NCI-H2107 treated with DMSO at 0.1 percent for 48 hours (cell line): ENCODE results near the gene ASTN2.
A peak's percentile ranks its signal among the peaks of the same experiment; 100 is the strongest.

Experiments used
- DNase-seq: peaks from one replicate; lab custom pipeline; 2025; ENCODE audit not compliant: unreplicated experiment; lab: John Stamatoyannopoulos, UW

ASTN2 gene

DNA sequence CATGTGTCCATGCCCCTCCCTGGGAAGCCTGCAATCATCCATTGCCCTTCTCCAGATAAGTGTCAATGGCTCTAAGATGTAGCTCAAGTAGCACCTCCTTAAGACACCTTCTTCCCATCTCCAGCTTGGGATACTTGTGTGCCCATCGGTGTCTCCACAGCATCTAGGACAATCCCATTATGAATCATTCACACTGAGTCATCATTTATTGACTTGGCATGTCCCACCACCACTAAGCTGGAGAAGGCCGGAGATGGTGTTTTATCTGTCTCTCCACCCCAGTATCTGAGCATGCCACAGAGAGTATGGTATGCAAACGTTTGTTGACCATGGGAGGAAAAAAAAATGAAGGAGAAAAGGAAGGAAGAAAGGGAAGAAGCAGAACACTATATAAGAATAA is 385.5 kb downstream of the ASTN2 start:
- no peak for DNase-seq

DNA sequence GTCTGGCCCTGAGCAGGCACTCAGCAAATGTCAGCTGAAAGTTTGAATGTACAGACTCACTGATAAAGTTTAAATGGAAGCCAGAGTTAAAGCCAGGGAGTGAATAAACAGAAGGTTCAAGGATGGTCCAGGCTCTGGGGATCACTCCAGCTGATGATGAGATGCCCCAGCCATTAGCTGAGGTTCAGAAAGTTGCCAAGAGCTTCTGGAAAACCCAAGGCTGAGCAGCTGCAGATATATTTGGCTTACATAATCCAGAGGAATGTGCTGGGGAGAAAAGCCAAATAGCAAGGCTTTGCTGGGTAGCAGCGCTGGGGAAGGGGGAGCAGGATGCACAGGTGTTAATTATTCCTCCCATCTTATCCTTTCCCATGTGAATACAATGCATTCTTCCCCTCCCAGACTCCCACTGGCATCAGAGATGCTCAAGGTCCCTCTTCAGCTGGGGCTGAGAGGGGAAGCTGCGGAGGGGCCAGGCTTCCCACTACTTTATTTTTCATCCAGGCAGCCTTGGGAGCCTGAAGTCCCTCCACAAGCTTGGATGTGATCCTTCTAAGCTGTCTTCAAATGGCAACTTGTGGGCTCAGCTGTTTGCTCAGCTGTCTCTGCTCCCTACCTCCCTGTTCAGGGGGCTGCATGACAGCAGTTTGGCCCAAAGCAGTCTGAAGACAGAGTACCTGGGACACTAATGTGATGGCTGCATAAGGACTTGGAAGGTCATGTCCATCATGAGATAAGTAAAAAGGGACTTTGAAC is 386.6 kb downstream of the ASTN2 start:
- no peak for DNase-seq

GRCh38 chr9:117021906-117022305 is 393.0 kb downstream of the ASTN2 start:
- no peak for DNase-seq

- DNase-seq, result no peak
Observed at GRCh38 chr9:117018966-117019617, 395.8 kb downstream of the ASTN2 start.

DNA sequence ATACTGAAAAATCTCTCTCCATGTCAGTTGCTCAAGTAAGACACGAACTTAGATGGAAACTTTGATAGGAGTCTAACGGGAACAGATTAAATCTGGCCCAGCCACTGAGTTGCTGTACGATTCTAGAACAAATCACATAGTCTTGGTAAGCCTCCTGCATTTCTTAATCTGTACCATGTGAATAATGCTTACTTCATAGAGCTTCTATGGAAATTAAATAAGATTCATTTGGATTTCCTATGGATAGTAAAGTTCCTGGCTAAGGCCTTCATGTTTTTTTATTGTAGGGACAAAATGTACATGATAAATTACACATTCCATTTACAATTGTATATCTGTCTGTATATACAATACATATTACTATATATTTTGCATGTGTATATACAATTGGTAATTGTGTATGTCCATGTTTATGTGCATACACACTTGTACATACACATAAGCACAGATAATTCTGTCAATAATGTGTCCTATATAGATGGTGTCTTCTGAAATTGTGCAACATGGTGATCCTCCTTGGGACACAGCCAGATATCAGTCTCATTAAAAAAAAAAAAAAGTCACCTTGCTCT is 397.4 kb downstream of the ASTN2 start:
- DNase-seq, result no peak

DNA sequence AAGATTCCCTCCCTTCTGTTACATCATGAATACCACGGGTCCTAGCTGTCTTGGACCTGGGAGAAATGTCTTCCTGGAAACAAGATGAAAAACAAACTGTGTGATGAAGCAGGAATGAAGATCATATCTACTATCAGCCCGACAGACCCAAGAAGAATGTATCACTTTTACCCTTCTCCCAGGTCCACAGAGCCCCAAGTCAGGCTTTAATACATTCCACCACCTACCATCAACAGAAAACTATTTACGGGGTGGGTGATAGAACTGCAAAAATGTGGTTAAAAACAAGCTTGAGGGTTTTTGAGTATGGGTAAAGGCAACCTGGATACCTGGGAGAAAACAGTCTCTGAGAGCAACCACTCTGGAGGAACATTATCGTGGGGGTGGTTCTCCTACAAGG is 400.8 kb downstream of the ASTN2 start:
- no peak for DNase-seq

DNA sequence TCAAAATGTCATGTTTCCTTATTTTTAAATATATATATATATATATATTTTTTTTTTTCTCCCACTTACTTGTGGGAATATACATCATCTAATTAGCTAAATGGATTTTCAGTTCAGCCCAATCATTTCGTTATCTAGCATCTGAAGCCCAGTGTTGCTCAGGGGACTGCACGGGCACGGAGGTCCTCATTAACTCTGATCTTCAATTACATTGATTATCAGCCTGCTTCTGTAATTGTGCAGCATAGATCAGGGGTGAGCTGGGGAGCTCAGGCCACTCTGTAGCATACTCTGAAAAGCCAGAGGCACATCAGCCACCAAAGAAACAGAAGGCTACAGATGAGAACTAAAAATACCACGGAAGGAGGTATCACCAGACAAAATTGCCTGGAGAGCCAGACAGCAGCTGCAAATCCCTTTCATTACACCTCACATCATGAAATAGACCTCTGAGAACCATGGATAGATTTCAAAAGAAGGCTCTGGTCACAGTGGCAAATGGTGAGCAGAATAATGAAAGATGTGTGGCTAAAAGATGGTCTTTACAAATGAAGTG is 401.3 kb downstream of the ASTN2 start:
- no peak for DNase-seq

DNA sequence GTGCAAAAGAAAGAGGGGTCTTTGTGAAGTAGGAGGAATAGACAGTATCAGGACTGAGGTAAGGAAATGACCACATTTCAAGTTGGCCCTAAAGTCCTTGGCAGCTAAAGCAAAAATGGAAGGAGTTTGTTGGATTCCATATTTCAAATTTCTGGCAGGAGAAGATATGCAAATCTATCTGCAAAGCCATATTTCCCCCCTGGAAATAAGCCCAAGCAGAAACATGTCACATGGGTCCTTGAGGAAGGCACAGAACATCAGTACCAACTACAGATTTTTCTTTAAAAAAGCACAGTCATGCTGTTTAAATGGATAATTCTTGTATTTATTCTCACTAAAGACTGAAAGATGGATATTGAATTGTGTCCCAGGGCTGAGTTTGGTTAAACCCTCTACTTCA is 404.8 kb downstream of the ASTN2 start:
- no peak for DNase-seq

- no peak for DNase-seq
Observed at GRCh38 chr9:117008876-117009275, 406.0 kb downstream of the ASTN2 start.

DNA sequence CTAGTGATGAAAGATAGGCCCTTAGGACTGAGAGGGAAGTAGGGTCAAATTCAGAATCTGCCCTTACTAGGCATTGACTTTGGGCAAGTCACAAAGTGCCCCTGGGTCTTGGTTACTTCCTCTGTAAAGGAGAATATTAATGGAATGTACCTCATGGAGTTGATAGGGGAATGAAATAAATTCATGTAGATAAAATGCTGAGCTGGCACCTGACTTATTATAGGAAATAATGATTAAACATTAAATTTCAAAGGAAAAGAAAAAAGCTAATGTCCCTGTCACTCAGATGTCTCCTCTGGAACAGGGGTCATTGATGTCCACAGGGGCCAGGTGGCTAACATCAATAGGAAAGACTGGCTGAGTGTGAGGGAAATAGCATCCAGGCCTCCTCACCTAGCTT is 406.4 kb downstream of the ASTN2 start:
- no peak for DNase-seq

DNA sequence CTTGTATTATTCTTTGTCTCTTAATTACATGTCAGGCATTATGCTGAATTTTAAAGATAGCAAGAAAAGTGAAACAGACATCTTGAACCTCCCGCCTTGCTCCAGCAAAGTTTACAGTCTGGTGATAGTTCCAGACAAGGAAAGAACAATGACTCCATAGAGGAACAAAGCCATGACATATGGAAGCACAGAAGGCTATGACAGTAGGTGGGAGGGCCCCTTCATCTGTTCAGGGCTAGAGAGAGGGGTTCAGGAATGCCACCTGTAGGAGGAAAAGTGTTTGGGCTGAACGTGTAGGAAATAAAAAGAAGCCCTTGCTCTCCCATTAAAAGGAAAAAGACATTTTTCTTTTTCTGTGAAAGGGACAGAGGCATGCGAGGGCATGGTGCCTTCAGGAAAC is 412.2 kb downstream of the ASTN2 start:
- no peak for DNase-seq

DNA sequence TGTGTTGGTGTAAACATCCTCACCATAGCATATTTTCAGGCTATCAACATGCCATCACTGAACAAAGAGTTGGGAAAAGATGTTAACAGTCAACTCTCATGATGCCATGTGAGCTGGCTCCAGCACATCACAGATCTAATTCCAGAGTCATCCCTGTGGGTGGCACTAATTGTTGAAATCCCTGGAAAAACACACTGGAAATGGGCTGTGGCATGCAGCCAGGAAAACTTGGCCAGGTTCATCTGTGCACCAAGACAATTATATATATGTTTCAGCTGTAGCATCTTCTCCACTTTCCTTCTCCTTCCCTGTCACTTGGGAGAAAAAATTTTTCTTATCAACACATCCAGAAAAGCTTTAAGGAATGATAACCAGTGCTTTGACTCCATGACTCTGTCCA is 414.0 kb downstream of the ASTN2 start:
- no peak for DNase-seq

- no peak for DNase-seq
Observed at GRCh38 chr9:117000196-117000723, 414.6 kb downstream of the ASTN2 start.

DNA sequence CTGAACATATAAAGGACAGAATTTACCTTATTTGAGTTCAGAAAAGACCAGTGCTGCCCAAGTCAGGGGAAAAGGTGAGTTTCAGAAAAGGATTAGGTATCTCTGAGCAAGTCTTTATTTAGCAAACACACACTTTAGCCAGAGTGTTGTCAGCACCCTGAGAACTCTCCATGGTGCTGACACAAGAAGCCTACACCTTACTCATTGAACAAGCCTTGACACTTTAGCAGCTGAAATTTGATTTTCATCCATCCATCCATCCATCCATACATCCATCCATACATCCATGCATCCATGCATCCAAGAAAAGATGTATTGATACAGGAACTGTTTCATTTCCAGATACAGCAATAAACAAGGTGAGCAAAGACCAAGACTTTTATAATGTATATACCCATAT is 416.6 kb downstream of the ASTN2 start:
- no peak for DNase-seq

- DNase-seq, result no peak
Observed at GRCh38 chr9:116992865-116993264, 422.0 kb downstream of the ASTN2 start.

- DNase-seq, result peak; percentile 57
Observed at GRCh38 chr9:116991051-116991450, 423.8 kb downstream of the ASTN2 start.

DNA sequence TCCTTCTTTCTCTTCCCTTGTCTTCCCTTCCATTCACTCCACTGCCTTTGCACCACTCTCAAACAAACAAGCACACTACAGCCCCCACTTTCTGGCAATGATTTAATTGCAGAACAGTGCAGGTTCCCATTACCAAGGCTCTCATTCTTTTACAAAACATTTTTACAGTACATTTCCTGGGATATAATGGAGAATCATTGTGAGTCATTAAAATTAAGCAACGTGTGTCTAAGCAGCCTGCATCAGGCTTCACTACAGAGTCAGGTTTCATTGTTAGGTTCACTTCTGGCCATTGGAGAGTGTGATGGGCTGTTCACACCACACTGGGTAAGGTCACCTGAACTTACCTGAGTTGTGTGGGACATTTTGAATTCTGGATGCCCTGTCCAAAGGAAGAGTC is 424.3 kb downstream of the ASTN2 start:
- peak; percentile 69 for DNase-seq

DNA sequence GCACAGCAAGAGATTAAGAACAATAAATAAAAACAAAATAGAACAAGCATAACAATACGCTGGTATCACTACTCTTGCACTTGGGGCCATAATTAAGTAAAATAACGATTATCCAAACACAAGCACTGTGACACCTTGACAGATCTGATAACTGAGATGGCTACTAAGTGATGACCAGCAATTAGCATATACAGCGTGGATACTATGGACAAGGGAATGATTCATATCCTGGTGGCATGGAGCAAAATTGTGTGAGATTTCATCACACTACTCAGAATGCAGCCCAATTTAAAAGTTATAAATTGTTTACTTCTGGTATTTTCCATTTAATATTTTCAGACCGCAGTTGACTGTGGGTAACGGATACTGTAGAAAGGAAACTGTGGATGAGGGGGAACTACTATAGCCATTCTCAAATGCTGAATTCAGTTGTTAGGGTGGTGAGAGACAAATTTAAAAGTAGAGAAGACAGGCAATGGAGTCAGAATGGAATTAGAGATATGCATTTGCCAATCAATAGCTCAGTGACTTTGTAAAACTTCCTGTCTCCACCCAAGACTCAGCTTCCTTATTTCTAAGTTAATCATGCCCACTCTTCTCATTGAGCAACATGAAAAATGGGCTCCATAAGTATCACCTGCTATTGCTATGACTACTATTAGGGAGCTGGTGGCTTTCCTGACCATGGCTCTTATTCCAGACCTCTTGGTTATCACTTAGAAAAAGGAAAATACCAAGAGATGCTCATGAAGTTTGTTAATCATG is 427.0 kb downstream of the ASTN2 start:
- DNase-seq, result no peak

DNA sequence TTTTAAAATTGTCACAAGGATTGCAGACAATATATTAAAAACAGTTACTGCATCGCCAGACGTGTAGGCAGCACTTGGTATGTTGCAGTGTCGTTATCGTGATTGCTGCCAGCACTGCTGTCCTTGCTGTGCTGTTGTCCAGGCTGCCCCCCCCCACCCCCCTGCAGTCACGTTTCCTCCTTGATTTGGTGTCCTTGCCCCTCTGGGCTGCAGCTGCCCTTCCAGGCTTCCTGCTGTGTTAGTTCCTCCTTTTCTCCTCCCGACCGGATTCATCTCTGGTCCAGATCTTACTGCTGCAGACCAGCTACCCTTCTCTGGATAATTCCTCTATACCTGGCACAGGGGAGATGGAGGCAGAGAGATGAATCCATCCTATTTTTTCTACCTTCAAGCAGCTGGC is 428.8 kb downstream of the ASTN2 start:
- no peak for DNase-seq

GRCh38 chr9:116985596-116985995 is 429.3 kb downstream of the ASTN2 start:
- no peak for DNase-seq

DNA sequence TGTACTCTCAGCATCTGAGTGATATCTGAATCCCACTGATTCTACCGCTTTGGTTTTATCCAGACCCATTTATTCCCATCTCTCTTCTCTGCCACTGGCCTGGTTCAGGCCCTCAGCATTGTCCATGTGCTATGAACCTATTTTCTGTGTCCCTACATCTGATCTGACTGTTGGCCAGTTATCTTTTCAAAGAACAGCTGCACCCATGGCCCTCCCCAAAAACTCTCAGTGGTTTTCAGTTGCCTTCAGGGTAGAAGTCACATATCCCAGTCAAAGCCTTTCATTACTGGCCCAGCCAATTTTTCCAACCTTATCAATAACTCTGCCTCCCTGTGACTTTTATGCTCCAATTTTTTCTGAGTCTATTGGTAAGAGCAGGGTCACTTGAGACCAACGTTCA is 430.7 kb downstream of the ASTN2 start:
- no peak for DNase-seq
